IPS-NIHi11 (cell line): ENCODE measurements around the gene SLCO2B1.
A peak's percentile ranks its signal among the peaks of the same experiment; 100 is the strongest.

ENCODE experiments used
- DNase-seq: peaks from one replicate; pipeline ENCODE4 v3.0.0; 2012; ENCODE audit warnings: mixed read lengths, low spot score

The SLCO2B1 gene

DNA sequence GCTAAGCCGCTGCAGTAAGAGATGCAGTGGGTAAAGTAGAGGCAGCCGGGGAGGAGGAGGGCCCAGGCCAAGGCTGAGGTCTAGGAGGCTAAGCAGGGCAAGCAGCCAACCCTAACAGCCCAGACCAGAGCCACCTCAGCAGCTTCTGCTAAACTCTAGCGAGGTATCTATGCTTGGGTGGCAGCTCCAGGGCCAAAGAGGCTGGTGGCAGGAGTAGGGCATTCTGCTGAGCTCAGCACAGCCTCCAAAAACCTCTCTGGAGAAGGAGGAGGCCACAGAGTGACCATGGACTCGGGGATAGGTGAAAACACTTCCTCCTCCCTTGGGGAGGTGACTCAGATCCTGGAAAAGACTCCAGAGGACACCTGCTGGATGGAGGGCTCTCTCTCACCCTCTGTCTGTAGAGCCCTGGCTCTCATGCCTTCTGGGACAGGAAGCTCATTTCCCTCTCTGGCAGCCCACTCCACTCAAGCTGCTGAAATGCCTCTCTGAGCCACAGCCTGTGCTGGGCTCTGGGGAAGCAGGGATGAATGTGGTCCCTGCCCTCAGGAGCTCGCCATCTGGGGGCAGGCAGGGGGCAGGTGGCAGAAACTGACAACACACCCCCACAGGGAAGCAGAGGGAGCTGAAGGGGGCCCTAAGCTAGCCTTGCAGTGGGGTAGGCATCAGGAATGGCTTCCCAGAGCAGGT is 73.2 kb downstream of the SLCO2B1 start:
- peak; percentile 28 for DNase-seq

DNA sequence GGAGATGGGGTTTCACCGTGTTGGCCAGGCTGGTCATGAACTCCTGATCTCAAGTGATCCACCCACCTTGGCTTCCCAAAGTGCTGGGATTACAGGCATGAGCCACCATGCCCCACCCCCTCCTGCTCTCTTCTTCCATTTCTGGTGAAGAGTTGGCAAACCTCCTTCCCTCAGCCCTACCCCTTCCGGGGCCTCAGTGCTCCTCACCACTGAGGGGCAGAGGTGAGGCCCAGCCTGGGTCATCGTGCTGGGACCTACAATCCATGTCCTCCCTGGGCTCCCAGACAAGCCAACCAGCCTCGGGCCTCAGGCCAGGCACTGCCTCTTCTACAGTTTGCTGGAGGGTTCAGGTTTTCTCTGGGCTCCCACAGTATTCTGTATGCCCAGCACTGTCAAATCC is 74.9 kb downstream of the SLCO2B1 start:
- DNase-seq: no peak

DNA sequence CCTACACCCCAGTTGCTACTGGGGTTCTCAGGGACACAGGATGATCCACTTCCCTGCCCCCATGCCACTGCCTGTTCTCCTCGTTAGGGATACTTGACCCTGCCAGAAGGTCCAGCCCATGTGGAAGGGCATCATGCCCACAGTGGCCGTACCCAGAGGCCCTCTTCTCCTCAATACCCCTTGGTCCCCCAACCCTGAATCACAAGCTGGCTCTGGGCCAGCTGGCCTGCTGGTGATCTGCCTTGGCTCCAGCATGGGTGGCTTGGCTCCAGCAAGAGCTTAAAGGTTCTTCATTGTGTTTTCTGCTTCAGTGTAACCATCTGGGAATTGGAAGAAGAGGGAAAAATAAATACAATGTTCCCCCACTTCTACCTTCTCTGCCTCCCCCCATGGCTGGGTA is 78.6 kb downstream of the SLCO2B1 start:
- DNase-seq: no peak

DNA sequence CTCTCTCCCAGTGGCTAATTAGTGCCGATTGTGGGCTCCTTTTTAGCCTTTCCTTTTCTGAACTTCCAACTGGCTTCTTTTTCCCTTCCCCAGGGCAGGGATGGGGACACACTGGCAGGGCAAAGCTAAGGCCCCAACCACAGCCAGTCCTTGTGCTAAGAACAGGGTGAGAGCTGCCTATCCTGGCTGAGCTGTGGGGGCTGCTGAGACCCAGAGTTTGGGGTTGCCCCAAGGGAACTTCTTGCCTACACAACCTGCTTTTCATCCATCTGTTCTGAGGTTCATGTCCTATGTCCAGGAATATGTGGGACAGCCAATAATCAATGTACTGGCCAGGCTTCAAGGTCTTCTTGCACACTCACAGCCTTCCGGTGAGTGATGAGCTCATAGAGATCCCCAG is 79.7 kb downstream of the SLCO2B1 start:
- no peak for DNase-seq

DNA sequence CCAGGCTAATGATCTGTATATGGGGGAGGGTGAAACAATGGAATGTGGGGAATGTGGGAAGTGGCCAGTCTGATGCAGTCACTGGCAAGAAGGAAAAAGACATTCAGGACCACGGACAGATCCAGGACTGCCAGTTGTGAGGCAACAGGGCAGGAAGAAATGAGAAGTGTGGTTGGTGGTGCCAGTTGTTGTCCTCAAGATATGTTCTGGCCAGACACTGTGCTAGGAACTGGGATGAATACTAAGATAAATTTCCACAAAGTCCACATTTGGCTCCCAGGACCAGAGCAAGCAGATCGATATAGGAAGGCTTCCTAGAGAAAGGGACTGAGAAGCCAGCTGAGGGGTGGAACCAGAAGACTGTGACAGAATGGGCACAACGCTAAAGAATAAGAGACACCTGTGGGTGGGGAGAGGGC is 82.9 kb downstream of the SLCO2B1 start:
- DNase-seq: peak; percentile 83

DNA sequence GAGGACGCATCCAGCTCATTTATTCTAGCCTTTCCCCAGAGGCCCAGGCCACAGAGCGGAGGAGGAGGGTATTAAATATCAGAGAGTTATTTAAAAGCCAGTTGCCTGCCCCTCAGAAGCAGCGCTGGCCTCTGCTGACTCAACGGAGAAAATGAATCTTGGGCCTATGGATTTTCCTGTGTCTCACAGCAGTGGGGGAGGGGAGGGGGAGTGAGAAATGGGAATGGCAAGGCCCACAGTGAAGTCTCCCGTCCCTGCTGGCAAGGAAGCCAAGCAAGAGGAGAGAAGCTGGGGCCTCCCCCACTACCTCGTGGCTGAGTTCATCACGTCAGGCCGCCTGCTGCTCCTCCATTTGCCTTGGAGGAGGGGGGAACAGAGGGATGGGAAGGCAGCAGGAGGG is 85.2 kb downstream of the SLCO2B1 start:
- DNase-seq: no peak

DNA sequence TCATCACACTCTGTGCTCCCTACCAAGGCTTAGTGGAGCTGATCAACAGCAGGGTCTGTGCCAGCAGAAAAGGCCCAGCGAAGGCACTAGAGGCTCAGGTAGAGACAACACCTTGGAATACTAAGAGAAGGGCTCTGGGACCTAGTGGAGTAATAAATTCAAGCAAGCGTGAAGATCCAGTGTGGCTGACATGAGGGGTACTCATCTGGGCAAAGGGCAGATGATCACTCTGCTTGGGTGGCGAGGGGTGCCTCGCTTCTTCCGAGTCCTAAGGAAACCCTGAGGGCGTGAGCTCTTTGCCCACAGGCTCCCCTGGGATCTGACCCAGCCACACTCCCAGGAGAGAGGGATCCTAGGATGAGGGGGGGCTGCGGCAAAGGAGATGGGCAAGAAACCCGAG is 86.1 kb downstream of the SLCO2B1 start:
- no peak for DNase-seq

DNA sequence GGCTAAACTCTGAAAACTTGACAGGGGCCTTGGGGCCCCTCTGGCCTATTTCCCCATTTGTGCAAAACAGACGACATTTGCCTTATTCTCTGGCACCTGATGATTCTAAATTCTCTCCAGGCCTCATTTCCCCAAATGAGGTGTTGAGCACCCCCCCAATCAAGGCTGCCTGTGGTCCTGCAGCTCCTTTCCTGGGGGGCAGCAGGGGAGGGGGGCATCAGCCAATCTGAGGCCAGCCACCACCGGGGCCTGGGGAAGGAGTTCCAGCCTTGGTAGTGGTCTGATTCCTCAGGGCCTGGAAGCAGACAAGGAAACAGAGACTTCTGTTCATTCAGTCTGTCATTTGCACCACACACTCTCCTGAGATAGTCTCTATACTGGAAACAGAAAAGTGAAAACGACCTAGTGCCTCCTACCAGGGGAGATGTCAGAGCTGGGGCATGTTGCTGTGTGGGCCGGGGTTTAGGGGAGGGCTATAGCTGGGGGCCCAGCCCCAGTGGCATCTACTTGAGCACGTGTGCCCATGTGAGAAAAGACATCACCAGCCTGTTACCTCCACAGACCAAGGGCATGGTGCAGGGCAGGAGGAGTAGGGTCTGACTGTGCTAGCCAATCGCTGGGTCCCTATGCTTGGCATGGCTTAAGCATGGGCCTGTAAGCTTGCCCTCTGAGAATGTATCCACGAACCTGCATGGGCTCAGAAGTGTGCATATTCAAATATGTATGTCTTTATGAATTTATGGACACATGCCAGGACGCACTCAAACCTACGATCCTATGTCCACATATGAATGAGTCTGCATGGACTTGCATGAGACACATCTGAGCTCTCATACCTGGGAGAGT is 87.9 kb downstream of the SLCO2B1 start:
- no peak for DNase-seq

DNA sequence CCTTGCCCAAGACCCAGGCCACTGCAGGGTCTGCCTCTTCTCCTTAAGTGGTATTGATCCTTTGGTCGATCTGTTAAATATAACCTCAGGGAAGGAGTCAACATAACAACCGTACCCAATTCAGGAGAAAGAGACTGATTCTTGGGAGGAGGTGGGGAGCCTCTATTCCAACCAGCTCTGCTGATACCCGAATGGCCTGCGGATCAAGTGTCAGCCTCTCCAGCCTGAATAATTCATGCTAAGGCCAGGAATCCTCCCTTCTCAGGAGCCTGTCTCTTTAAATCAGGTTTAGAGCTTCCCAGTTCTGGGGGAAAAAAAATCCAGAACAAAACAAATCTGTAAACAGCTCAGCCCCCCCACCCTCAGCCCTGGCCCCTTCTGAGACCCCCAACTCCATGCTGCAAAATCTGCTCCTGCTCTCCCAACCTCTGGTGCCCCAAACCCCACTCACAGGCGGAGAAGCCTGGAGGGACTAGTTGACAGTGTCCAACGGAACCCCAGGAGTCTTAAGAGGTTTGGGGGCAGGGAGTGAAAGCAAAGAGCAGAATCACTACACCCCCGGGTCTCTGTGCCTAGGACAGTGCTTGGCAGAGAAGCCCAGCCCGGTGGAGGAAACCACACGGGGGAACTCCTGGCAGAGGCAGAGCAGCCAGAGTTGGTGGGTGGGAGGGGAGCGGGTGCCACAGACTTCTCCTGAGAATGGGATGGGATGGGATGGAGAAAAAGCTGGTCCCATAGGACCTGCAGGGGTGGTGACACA is 88.8 kb downstream of the SLCO2B1 start:
- DNase-seq: no peak

DNA sequence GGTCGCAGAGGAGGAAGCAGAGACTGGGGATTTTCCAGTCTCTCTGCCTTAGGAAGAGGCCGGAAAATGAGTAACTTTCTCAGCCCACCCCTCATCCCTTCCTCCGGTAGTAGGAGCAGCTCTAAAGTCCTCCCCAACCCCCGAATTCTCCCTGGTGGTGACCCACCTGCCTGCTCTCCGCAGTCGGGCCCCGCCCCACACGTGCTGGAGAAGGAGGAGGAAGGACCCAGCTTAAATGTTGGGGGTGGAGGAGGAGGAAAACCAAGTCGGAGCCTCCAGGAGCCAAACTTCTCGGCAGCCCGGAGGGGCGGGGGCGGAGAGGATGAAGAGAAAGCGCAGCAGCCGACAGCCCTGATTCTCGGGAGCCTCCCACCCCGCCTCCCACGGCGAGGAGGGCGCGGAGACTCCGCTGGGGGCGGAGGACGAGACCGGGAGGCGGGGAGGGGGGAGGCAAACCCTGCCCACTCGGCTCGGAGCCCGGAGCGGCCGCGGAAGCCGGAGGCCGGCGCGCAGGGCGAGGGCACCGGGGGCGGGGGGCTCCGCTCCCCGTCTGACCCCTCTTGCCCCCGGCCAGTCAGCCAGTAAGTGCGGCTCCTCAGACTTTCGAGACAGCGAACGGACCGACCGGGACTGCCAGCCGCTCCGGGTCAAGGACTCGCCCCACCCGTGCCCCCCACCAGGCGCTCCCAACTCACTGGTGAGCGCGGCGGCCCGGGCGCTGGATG is 89.6 kb downstream of the SLCO2B1 start, which contains the start of gene TPBGL:
Gene TPBGL, plus strand, starts transcription at position 464 of the 725 bp plus-strand sequence. CDS start 276 bp downstream, outside the sequence.
- peak; percentile 64 for DNase-seq

DNA sequence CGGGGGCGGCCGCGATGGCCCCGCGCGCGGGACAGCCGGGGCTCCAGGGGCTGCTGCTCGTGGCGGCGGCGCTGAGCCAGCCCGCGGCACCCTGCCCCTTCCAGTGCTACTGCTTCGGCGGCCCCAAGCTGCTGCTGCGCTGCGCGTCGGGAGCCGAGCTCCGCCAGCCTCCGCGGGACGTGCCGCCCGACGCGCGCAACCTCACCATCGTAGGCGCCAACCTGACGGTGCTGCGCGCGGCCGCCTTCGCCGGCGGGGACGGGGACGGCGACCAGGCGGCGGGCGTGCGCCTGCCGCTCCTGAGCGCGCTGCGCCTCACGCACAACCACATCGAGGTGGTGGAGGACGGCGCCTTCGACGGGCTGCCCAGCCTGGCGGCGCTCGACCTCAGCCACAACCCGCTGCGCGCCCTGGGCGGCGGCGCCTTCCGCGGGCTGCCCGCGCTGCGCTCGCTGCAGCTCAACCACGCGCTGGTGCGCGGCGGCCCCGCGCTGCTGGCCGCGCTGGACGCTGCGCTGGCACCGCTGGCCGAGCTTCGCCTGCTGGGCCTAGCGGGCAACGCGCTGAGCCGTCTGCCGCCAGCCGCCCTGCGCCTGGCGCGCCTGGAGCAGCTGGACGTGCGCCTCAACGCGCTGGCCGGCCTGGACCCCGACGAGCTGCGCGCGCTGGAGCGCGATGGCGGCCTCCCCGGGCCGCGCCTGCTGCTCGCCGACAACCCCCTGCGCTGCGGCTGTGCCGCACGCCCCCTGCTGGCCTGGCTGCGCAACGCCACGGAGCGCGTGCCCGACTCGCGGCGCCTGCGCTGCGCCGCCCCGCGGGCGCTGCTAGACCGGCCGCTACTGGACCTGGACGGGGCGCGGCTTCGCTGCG is 90.4 kb downstream of the SLCO2B1 start:
- peak; percentile 97 for DNase-seq

DNA sequence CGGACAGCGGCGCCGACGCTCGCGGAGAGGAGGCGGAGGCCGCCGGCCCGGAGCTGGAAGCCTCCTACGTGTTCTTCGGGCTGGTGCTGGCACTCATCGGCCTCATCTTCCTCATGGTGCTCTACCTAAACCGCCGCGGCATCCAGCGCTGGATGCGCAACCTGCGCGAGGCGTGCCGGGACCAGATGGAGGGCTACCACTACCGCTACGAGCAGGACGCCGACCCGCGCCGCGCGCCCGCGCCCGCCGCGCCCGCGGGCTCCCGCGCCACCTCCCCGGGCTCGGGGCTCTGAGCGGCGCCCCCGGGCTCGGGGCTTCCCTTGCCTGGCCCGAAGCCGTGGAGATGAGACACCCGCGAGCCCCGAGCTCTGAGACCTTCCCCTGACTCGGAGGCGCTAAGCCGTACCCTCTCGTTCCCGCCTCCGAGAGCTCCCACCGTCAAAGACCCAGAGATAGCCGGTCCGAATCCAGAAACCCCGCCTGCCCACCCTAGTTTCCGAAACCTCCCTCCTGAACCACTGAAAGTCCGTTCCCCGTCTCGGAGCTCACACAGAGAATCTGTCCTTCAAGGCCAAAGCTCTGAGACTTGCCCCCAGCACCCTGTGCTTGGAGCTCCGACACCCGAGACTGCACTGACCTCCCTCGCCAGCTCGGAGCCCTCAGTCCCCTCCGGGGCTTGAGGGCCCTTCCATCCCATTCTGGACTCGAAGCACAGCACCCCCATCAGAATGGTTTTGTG is 91.2 kb downstream of the SLCO2B1 start:
- no peak for DNase-seq

DNA sequence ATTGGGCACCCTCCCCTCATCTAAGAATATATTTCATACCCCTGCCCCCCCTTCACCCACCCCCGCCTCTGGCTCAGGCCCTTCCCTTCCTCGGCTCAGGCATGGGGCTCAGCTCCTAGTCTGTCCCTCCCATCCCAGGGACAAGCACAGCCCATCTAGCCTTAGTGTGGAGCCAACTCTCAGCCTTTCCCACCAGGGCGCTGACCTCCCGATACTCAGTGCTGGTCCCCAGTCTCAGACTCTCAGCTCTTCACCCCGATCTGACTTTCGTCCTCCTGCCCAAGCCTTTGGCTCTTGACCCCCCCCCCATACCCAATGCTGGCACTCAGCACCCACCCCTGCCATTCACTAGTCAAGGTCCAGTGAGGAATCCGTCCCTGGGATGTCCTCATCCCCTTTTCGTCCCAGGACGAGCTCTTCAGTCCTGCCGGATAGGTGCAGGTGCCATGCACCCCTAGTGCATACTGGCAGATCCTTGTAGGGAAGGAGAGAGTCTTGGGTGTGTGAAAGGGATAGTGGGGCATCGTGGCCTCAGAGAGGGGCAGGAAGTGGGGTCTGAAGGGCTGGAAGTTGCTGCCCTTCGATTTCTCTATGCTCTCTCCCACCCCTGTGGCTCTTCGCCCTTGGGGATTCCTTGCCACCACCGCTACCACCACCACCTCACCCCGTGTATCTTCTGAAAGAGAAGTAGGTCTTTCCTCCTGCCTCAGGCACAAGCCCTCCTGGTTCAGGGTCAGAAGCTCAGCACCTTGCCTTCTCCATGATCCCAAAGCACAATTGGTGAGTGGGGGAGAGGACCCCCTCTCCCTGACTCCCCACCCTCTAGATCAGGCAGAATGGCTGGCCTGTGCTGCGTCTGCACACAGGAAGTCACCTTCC is 92.1 kb downstream of the SLCO2B1 start:
- DNase-seq: no peak

DNA sequence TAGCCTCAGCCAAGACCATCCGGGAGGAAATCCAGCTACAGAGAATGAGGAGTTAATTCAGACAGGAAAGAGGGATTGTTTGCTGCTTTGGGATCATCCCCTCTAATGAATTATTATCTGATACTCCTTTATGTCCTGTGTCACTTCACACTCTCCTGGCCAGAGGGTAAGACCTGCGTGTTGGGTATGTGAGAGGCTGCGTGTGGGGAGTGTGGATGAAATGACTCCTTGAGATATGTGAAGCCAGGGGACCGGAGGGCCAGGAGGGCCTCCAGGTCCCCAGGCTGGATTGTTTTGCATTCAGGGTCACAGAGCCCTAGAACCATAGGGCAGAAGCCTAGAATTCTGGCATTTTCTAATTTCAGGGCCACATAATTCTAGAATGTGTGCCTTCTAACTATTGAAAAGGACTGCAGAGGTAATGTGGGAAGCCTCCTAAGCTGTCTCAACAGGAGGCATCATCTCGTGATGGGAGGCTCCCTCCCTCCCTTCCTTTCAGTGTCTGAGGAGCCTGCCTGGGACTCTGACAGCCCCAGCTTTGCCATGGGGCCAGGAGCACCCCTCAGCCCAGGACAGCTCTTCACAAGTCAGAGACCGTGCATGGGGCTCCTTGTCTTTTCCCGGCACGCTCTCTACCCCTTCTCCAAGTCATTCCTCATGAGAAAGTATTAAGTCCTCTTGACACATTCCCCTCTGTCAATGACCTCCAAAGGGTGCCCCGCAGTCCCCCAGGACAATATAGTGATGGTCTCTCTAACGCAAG is 93.3 kb downstream of the SLCO2B1 start:
- DNase-seq: no peak

DNA sequence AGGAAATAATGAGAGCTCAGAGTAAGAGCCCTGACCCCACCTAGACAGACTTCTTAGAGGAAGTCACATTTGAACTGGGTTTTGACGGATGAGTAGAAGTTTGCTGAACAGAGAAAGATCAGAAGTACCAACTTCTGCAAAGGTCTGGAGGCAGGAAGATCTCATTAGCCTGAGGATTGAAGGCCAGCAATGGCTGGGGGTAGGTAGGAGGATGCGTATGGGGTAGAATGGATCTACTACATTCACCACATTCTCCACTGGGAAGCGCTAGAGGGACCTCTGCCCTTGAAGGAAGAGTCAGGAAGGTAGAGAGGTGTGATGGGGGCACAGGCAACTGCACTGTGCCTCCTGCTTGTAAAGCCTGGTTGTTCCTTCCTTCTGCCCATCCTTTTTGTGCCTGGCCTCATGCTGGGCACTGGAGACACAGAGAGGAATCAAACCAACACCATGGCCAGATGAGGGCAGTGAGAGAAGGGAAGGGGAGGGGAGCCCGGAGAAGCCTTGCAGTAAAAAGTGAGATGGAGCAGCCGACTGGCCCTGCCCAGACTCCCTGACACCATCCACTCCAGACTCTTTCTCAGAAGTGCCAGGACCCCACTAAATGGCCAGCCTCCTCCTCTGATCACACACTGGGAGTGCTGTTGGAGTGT is 94.6 kb downstream of the SLCO2B1 start:
- DNase-seq: peak; percentile 41

DNA sequence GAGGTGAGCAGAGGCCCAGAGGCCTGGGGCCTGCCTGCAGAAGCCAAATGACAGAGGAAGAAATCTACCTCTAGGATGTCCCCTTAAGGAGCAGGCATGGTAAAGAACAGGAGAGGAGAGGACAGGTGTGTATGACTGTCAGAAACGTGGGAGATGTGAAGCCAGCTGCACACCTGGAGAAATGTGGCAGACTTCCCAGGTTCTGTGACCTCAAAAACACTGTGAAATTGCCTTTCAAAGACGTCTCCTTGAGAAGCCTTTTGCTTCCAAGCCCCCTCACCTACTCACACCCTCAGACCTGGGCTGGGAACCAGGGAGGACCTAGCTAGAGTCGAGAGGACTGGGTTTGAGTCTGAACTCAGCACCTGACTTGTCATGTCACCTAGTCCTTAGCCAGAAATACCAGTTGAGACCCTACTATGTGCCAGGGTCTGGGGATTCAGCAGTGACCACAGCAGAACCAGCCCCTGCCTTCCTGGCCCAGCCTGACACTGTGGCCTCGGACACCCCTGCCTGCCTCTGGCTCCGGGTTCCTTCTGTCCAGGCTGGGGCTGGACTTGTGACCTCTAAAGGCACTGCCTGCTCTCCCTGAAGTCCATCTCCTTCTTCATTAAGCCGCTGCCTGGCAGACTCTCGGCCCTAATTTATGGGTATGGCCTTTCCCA is 95.2 kb downstream of the SLCO2B1 start:
- DNase-seq: no peak

DNA sequence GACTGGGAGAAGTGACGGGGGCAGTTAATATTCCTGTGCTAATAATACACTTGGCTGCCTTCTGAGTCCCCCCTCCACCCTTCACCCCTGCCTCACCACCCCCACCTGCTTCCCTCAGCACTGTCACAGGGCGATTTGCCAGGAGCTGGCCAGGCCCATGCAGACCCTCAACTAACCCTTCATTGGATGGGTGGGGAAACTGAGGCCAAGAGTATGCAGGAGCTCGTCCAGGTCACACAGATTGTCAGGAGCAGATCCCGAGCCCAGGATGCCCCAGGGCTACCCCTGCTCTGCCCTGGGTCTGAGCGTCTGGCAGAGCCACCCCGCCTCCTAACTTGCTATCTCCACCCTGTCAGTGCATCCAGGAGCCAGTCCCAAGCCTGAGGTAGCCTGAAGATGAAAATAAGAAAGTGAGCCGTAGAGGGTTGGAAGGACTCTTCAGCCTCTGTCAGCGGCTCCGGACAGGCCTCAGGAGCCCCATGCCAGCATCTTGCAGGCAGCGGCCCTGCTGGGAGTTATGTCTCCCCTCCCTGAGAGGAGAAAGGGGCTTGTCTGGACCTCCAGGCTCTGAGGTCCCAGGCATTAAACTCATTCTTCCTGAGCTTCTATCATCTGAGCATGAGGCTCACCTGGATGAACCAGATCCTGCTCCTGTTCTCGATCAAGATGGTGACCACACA is 95.9 kb downstream of the SLCO2B1 start:
- no peak for DNase-seq
